IMR-90 (cell line): Measurements from ENCODE around the gene GRAMD1B. TPM values are rescaled to one million over a fixed set of nuclear protein-coding genes. Genes with fewer than 3 reads are reported as not detected.

ENCODE experiments used
- ATAC-seq: fragments of 200-7000 bp; cut with Tn5 transposase; 2 replicates; pipeline ENCODE4 v1.9.1; 2020; ENCODE audit warnings: low read depth, mild to moderate bottlenecking, moderate library complexity
- BruUV-seq: library from RNA; stranded (reverse); fragments of 400-500 nt; replicated peaks from 2 replicates; lab custom pipeline; 2021; lab: Mats Ljungman, UMichigan
- CTCF ChIA-PET: fragments of 300-600 bp; formaldehyde crosslinking; extraction: SDS; loops from one replicate; lab custom pipeline; 2021; ENCODE audit warnings: antibody characterized with exemption; lab: Yijun Ruan, JAX
- POLR2A ChIA-PET: fragments of 300-600 bp; sonication (Branson Sonifier 250); formaldehyde crosslinking; loops from one replicate; lab custom pipeline; 2022; ENCODE audit warnings: antibody characterized with exemption; ENCODE audit not compliant: unreplicated experiment; lab: Charles Lee
- DNase-seq: peaks from one replicate; pipeline ENCODE4 v3.0.0; 2013
- H2AFZ ChIP-seq: replicated peaks from 2 replicates; pipeline ENCODE3; 2013; ENCODE audit warnings: low read length, mild to moderate bottlenecking; ENCODE audit not compliant: poor library complexity
- H2AK5ac ChIP-seq: 2 replicates; pipeline ENCODE4 v1.6.1; 2013; ENCODE audit warnings: low read depth, low read length, inconsistent platforms
- H2AK9ac ChIP-seq: replicated peaks from 2 replicates; pipeline ENCODE3; 2013; ENCODE audit warnings: mild to moderate bottlenecking, low read depth, low read length, moderate library complexity; ENCODE audit not compliant: poor library complexity
- H2BK120ac ChIP-seq: 2 replicates; pipeline ENCODE4 v1.6.1; 2013; ENCODE audit warnings: low read depth, low read length, inconsistent platforms
- H2BK15ac ChIP-seq: 3 replicates; pipeline ENCODE4 v1.6.1; 2013; ENCODE audit warnings: low read depth, low read length, inconsistent platforms
- H2BK20ac ChIP-seq: 2 replicates; pipeline ENCODE4 v1.6.1; 2013; ENCODE audit warnings: low read depth, mild to moderate bottlenecking, inconsistent platforms, low read length, moderate library complexity
- H2BK5ac ChIP-seq: 2 replicates; pipeline ENCODE4 v1.6.1; 2013; ENCODE audit warnings: mild to moderate bottlenecking, low read depth, low read length, inconsistent platforms; ENCODE audit not compliant: poor library complexity, severe bottlenecking
- H3K14ac ChIP-seq: replicated peaks from 2 replicates; pipeline ENCODE4 v1.6.1; 2013; ENCODE audit warnings: low read depth, low read length, inconsistent platforms
- H3K18ac ChIP-seq: 2 replicates; pipeline ENCODE4 v1.6.1; 2013; ENCODE audit warnings: low read depth, low read length, control low read depth
- H3K23ac ChIP-seq: 2 replicates; pipeline ENCODE4 v1.6.1; 2013; ENCODE audit warnings: low read depth, low read length, inconsistent platforms
- H3K27ac ChIP-seq: 2 replicates; pipeline ENCODE4 v1.5.1; 2013; ENCODE audit warnings: mild to moderate bottlenecking, control low read depth, low read length; ENCODE audit not compliant: insufficient read depth
- H3K27me3 ChIP-seq: 2 replicates; pipeline ENCODE4 v1.6.1; 2013; ENCODE audit warnings: low read length; ENCODE audit not compliant: control insufficient read depth, insufficient read depth
- H3K36me3 ChIP-seq: 2 replicates; pipeline ENCODE4 v1.6.1; 2013; ENCODE audit warnings: low read length, mixed read lengths; ENCODE audit not compliant: control insufficient read depth, insufficient read depth
- H3K4ac ChIP-seq: 2 replicates; pipeline ENCODE4 v1.6.1; 2013; ENCODE audit warnings: low read depth, low read length, inconsistent platforms
- H3K4me1 ChIP-seq: 2 replicates; pipeline ENCODE4 v1.6.1; 2013; ENCODE audit warnings: low read length, mixed read lengths; ENCODE audit not compliant: control insufficient read depth, insufficient read depth
- H3K4me2 ChIP-seq: 2 replicates; pipeline ENCODE4 v1.6.1; 2013; ENCODE audit warnings: low read depth, mild to moderate bottlenecking, control low read depth, low read length, moderate library complexity
- H3K4me3 ChIP-seq: 2 replicates; pipeline ENCODE4 v1.5.1; 2013; ENCODE audit warnings: low read depth, mild to moderate bottlenecking, control low read depth, low read length, moderate library complexity; ENCODE audit not compliant: insufficient read depth
- H3K56ac ChIP-seq: 2 replicates; pipeline ENCODE4 v1.6.1; 2013; ENCODE audit warnings: low read length, inconsistent platforms; ENCODE audit not compliant: insufficient read depth; ENCODE audit errors: extremely low read depth
- H3K79me1 ChIP-seq, 2 experiments: 2 replicates each; pipeline ENCODE4 v1.6.1; 2013; ENCODE audit warnings: low read length in 2 of 2, inconsistent platforms in 1 of 2, low read depth in 1 of 2
- H3K9ac ChIP-seq: 2 replicates; pipeline ENCODE4 v1.6.1; 2013; ENCODE audit warnings: low read depth, low read length, control low read depth
- H3K9me1 ChIP-seq: 2 replicates; pipeline ENCODE4 v1.6.1; 2013; ENCODE audit warnings: low read length, inconsistent platforms; ENCODE audit not compliant: insufficient read depth
- H3K9me3 ChIP-seq: 2 replicates; pipeline ENCODE4 v1.6.1; 2013; ENCODE audit warnings: low read length; ENCODE audit not compliant: control insufficient read depth, insufficient read depth
- H4K20me1 ChIP-seq: 2 replicates; pipeline ENCODE4 v1.6.1; 2013; ENCODE audit warnings: low read length, inconsistent platforms; ENCODE audit not compliant: insufficient read depth
- H4K5ac ChIP-seq: 2 replicates; pipeline ENCODE4 v1.6.1; 2013; ENCODE audit warnings: mild to moderate bottlenecking, low read depth, low read length, control low read depth
- H4K8ac ChIP-seq, 2 experiments: 2 replicates each; pipeline ENCODE4 v1.6.1; 2013; ENCODE audit warnings: low read depth in 2 of 2, low read length in 2 of 2, control low read depth in 1 of 2, inconsistent platforms in 1 of 2
- H4K91ac ChIP-seq: 2 replicates; pipeline ENCODE4 v1.6.1; 2013; ENCODE audit warnings: low read depth, low read length, inconsistent platforms; ENCODE audit not compliant: insufficient read depth
- CEBPB ChIP-seq: IDR thresholded peaks from 2 replicates; pipeline ENCODE4 v1.6.1; 2012; ENCODE audit warnings: low read depth, low read length, improper control_type of control experiment
- CHD1 ChIP-seq: IDR thresholded peaks from 2 replicates; pipeline ENCODE4 v1.6.1; 2012; ENCODE audit warnings: low read depth, low read length, improper control_type of control experiment
- ELK1 ChIP-seq: fragments of 150-350 bp; IDR thresholded peaks from 2 replicates; pipeline ENCODE4 v1.6.1; 2016; ENCODE audit warnings: low read depth, mild to moderate bottlenecking, low read length, moderate library complexity, borderline replicate concordance
- MAFK ChIP-seq: IDR thresholded peaks from 2 replicates; pipeline ENCODE4 v1.6.1; 2012; ENCODE audit warnings: low read depth, low read length, improper control_type of control experiment
- USF2 ChIP-seq: fragments of 150-350 bp; IDR thresholded peaks from 2 replicates; pipeline ENCODE4 v1.6.1; 2017; ENCODE audit warnings: mild to moderate bottlenecking, antibody characterized with exemption, low read length, low read depth
- WGBS, 2 experiments: methylation state at CpG; one replicate each; pipeline versions ENCODE4 v1.1.5 to v1.1.7; 2013; ENCODE audit warnings: missing lambda C conversion rate in 2 of 2; ENCODE audit not compliant: insufficient read length in 1 of 2; ENCODE audit errors: extremely low coverage in 2 of 2; 5-methylcytosine and 5-hydroxymethylcytosine counted together
- dilution Hi-C: fragments of 300-500 bp; cut with HindIII; formaldehyde crosslinking; loops from one replicate; pipeline ENCODE4 v1.14.3; 2018; ENCODE audit warnings: low sequenced_read_pairs; ENCODE audit not compliant: unreplicated experiment
- in situ Hi-C: fragments of 300-500 bp; cut with MboI; formaldehyde crosslinking; loops from 3 replicates; pipeline ENCODE4 v1.14.3; 2019; ENCODE audit warnings: low sequenced_read_pairs, inconsistent platforms, mixed read lengths
- intact Hi-C: fragments of 100-400 bp; cut with micrococcal nuclease; formaldehyde crosslinking; loops from 2 replicates; pipeline ENCODE4 v1.10.0; 2022
- polyA plus RNA-seq, 3 experiments: library from polyadenylated mRNA; depleted of rRNA; stranded (reverse); fragments of >200 nt; gene quantifications; 2 replicates each; pipeline ENCODE4 v1.2.3, GENCODE V29; 2012; ENCODE audit warnings: low replicate concordance in 1 of 3
- total RNA-seq: library from RNA; depleted of rRNA; stranded (reverse); fragments of >200 nt; gene quantifications from 2 replicates; pipeline ENCODE4 v1.2.3, GENCODE V29; 2012

Gene GRAMD1B
- total and polyA plus RNA-seq, 2 of the 4 experiments (the other 2 are of a cell fraction) = 7.1 to 7.2 TPM

GRCh38 chr11:123517559-123518364 is 87.7 kb downstream of the GRAMD1B start:
- Histone ChIP-seq H2BK20ac (no peak overlapping the region), H3K79me1 (peaks cover 0 to 25% of the 10 kb centered on the region in 2 experiments; a peak in 3 of 4 replicates), H3K18ac (no peak overlapping the region), H3K56ac (no peak overlapping the region), H2AK9ac (no peak overlapping the region), H3K9me3 (no peaks in the 10 kb centered on the region), H3K4me1 (peaks cover 8% of the 10 kb centered on the region), H2AK5ac (no peak overlapping the region), H4K20me1 (peaks cover 4% of the 10 kb centered on the region), H4K5ac (no peak overlapping the region), H3K27me3 (no peaks in the 10 kb centered on the region), H3K4me2 (no peak overlapping the region), H4K8ac (no peak overlapping the region), H3K23ac (no peak overlapping the region; the same call in 1 of the 2 replicates), H4K91ac (no peak overlapping the region), H3K36me3 (no peaks in the 10 kb centered on the region), H2BK5ac (no peak overlapping the region), H2BK15ac (no peak overlapping the region), H3K4me3 (no peak overlapping the region), H3K9me1 (peaks cover 6% of the 10 kb centered on the region; the same call in 1 of the 2 replicates), H3K4ac (no peak overlapping the region), H2AFZ (no peak overlapping the region), H3K14ac (peak overlapping the region; percentile 21; the same call in 1 of the 2 replicates), H3K27ac (no peak overlapping the region), H3K9ac (no peak overlapping the region), H2BK120ac (no peak overlapping the region)
- DNase-seq (no peak), ATAC-seq (no peak)
- in situ Hi-C loops (loop anchor here (5.0 kb wide), 1 partner anchor 190 kb away; no protein-coding TSS in a partner anchor), dilution Hi-C loops (no loop called here), intact Hi-C loops (no loop called here)
- 75% methylated on average over 4 of the region's 17 CpGs; no CpG with 5 or more reads in 1 of the 2 experiments for WGBS, 2 experiments
- TF ChIP-seq CHD1 (no peak), ELK1 (no peak), MAFK (no peak), USF2 (no peak), CEBPB (no peak)
- CTCF ChIA-PET = no interaction called here
- BruUV-seq = no TSS peak
- POLR2A ChIA-PET = no interaction called here
